CD4-positive, alpha-beta T cell (primary cell): ENCODE measurements around the gene MSRB2. TPM values are rescaled to one million over a fixed set of nuclear protein-coding genes. Genes with fewer than 3 reads are reported as not detected.

Experiments
- ATAC-seq: fragments of 200-7000 bp; cut with Tn5 transposase; one replicate; pipeline ENCODE4 v1.10.0; 2022; ENCODE audit warnings: mild to moderate bottlenecking; ENCODE audit not compliant: poor library complexity
- CTCF ChIA-PET: fragments of 350-600 bp; sonication (Branson Sonifier 250); formaldehyde crosslinking; loops from one replicate; lab custom pipeline; 2021; ENCODE audit warnings: antibody characterized with exemption, inconsistent platforms; lab: Charles Lee
- POLR2A ChIA-PET: fragments of 350-600 bp; sonication (Branson Sonifier 250); formaldehyde crosslinking; loops from one replicate; lab custom pipeline; 2021; ENCODE audit warnings: antibody characterized with exemption, inconsistent platforms; lab: Charles Lee
- DNase-seq, 14 experiments: peaks; one replicate each; pipeline ENCODE4 v3.0.0-alpha.2; 2013 to 2020; ENCODE audit warnings: mixed read lengths in 2 of 14
- H3K27ac ChIP-seq, 2 donors: one replicate each; pipeline versions ENCODE4 v1.5.1 to v1.7.0; 2013; ENCODE audit warnings: low read length in 2 of 2, low read depth in 1 of 2, mild to moderate bottlenecking in 1 of 2
- H3K27me3 ChIP-seq, 2 experiments: 1 replicate in 1 of 2; 2 replicates in 1 of 2; pipeline versions ENCODE4 v1.6.1 to v1.7.0; 2013; ENCODE audit warnings: low read length in 2 of 2, control low read depth in 1 of 2, mild to moderate bottlenecking in 1 of 2, moderate library complexity in 1 of 2; ENCODE audit not compliant: insufficient read depth in 2 of 2, control insufficient read depth in 1 of 2
- H3K36me3 ChIP-seq: one replicate; pipeline ENCODE4 v1.6.1; 2013; ENCODE audit warnings: low read length, control low read depth; ENCODE audit not compliant: insufficient read depth
- H3K4me1 ChIP-seq: one replicate; pipeline ENCODE4 v1.6.1; 2013; ENCODE audit warnings: low read length, control low read depth; ENCODE audit not compliant: insufficient read depth
- H3K4me3 ChIP-seq: one replicate; pipeline ENCODE4 v1.5.1; 2013; ENCODE audit warnings: mild to moderate bottlenecking, low read length, moderate library complexity
- H3K9me3 ChIP-seq, 2 experiments: 1 replicate in 1 of 2; 2 replicates in 1 of 2; pipeline versions ENCODE4 v1.6.1 to v1.7.0; 2013; ENCODE audit warnings: low read length in 2 of 2, mild to moderate bottlenecking in 2 of 2, control low read depth in 1 of 2, moderate library complexity in 1 of 2; ENCODE audit not compliant: control insufficient read depth in 1 of 2, insufficient read depth in 1 of 2
- H3K27ac Mint-ChIP-seq: one replicate; pipeline ENCODE4 v1.8.0; 2020; ENCODE audit warnings: mixed read lengths
- H3K27me3 Mint-ChIP-seq: one replicate; pipeline ENCODE4 v1.8.0; 2021; ENCODE audit warnings: mixed read lengths
- H3K36me3 Mint-ChIP-seq: one replicate; pipeline ENCODE4 v1.8.0; 2021; ENCODE audit warnings: low read depth, mixed read lengths
- H3K4me1 Mint-ChIP-seq: one replicate; pipeline ENCODE4 v1.8.0; 2021; ENCODE audit warnings: low read depth, mixed read lengths
- H3K4me3 Mint-ChIP-seq: one replicate; pipeline ENCODE4 v1.8.0; 2020; ENCODE audit warnings: mild to moderate bottlenecking, mixed read lengths
- H3K9me3 Mint-ChIP-seq: one replicate; pipeline ENCODE4 v1.8.0; 2020; ENCODE audit warnings: mixed read lengths
- intact Hi-C, 2 experiments: fragments of 100-400 bp; cut with DNase I in 1 of 2; cut with micrococcal nuclease in 1 of 2; formaldehyde crosslinking; loops; one replicate each; pipeline versions ENCODE4 v1.15.1 to v1.9.0; 2023 to 2025; cut with DNase I, micrococcal nuclease
- total RNA-seq, 174 experiments: library from RNA in 2 of 174; stranded (reverse) in 2 of 174; gene quantifications; one replicate each; pipeline ENCODE4 v1.2.3 and lab custom pipeline; 2021 to 2026
- TF ChIP-seq, protein P1 (sequence below): fragments of 200-600 bp; IDR thresholded peaks from one replicate; pipeline ENCODE4 v1.8.0; 2022; ENCODE audit warnings: antibody characterized with exemption, mild to moderate bottlenecking

Gene MSRB2
- total RNA-seq, 2 experiments from 2014 or later, result 0.66 to 1.4 TPM

GRCh38 chr10:23141995-23142394, 46.6 kb downstream of the MSRB2 start:
- H3K27me3 Mint-ChIP-seq, result peaks cover 15% of the 10 kb centered on the region
- DNase-seq (no peak), ATAC-seq (no peak)
- H3K4me3 Mint-ChIP-seq, result no peak overlapping the region
- peaks cover 2 to 3% of the 10 kb centered on the region in 2 experiments for H3K27me3 ChIP-seq
- no peak overlapping the region for H3K27ac ChIP-seq
- no peaks in the 10 kb centered on the region for H3K36me3 Mint-ChIP-seq
- no peak overlapping the region for H3K27ac Mint-ChIP-seq
- ChIA-PET CTCF (no interaction called here), POLR2A (no interaction called here)
- H3K4me3 ChIP-seq, result no peak overlapping the region
- intact Hi-C loops, result no loop called here
- TF ChIP-seq, protein P1, sequence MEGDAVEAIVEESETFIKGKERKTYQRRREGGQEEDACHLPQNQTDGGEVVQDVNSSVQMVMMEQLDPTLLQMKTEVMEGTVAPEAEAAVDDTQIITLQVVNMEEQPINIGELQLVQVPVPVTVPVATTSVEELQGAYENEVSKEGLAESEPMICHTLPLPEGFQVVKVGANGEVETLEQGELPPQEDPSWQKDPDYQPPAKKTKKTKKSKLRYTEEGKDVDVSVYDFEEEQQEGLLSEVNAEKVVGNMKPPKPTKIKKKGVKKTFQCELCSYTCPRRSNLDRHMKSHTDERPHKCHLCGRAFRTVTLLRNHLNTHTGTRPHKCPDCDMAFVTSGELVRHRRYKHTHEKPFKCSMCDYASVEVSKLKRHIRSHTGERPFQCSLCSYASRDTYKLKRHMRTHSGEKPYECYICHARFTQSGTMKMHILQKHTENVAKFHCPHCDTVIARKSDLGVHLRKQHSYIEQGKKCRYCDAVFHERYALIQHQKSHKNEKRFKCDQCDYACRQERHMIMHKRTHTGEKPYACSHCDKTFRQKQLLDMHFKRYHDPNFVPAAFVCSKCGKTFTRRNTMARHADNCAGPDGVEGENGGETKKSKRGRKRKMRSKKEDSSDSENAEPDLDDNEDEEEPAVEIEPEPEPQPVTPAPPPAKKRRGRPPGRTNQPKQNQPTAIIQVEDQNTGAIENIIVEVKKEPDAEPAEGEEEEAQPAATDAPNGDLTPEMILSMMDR, result no peak
- no peaks in the 10 kb centered on the region for H3K9me3 ChIP-seq
- no peaks in the 10 kb centered on the region for H3K4me1 Mint-ChIP-seq
- no peaks in the 10 kb centered on the region for H3K4me1 ChIP-seq
- no peaks in the 10 kb centered on the region for H3K9me3 Mint-ChIP-seq
- no peaks in the 10 kb centered on the region for H3K36me3 ChIP-seq

DNA sequence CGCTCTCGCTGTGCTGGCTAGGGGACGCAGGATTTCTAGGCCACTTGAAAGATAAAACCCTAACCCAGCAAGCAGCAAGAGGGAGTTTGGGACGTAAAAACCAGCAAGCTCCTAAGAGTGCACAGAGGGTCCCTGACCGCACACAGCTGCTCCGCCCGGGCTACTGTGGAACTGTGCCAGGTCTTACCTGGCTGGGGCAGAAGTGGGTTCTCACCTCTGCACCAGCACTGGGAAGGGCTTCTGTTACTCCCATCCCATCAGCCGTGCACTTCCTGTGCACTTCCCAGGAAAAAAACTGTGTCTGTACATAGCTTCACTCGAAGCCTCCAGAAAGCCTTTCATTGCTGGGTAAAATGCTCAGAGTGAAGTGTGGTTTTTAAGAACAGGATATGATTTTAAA, 50.9 kb downstream of the MSRB2 start:
- Mint-ChIP-seq H3K27ac (no peak overlapping the region), H3K4me1 (no peaks in the 10 kb centered on the region), H3K9me3 (no peaks in the 10 kb centered on the region), H3K27me3 (peaks cover 13% of the 10 kb centered on the region), H3K36me3 (no peaks in the 10 kb centered on the region), H3K4me3 (no peak overlapping the region)
- TF ChIP-seq, protein P1, result no peak
- intact Hi-C loops, result no loop called here
- DNase-seq, result no peak
- Histone ChIP-seq H3K27ac (no peak overlapping the region), H3K4me1 (no peaks in the 10 kb centered on the region), H3K4me3 (no peak overlapping the region), H3K9me3 (no peaks in the 10 kb centered on the region), H3K36me3 (no peaks in the 10 kb centered on the region), H3K27me3 (peaks cover 3 to 10% of the 10 kb centered on the region in 2 experiments)
- CTCF ChIA-PET, result no interaction called here
- POLR2A ChIA-PET, result no interaction called here
- no peak for ATAC-seq

- Mint-ChIP-seq H3K27ac (no peak overlapping the region), H3K27me3 (peaks cover 16% of the 10 kb centered on the region), H3K36me3 (no peaks in the 10 kb centered on the region), H3K9me3 (no peaks in the 10 kb centered on the region), H3K4me3 (no peak overlapping the region), H3K4me1 (no peaks in the 10 kb centered on the region)
- TF ChIP-seq, protein P1, result no peak
- H3K27ac ChIP-seq, result no peak overlapping the region
- intact Hi-C loops, result no loop called here
- DNase-seq (no peak), ATAC-seq (no peak)
- H3K27me3 ChIP-seq, result peaks cover 3 to 10% of the 10 kb centered on the region in 2 experiments
- ChIA-PET POLR2A (no interaction called here), CTCF (no interaction called here)
- H3K9me3 ChIP-seq, result no peaks in the 10 kb centered on the region
- H3K4me1 ChIP-seq, result no peaks in the 10 kb centered on the region
- no peaks in the 10 kb centered on the region for H3K36me3 ChIP-seq
- no peak overlapping the region for H3K4me3 ChIP-seq
Measured at GRCh38 chr10:23147035-23147434, 51.7 kb downstream of the MSRB2 start.
